Measurements from ENCODE around the gene CAMKK2.

- TF ChIP-seq CTCF (conservative IDR thresholded peaks at IDR 0.05; ENCODE audit: low read length) (no peak), EZH2phosphoT487 (IDR thresholded peaks at IDR 0.05; ENCODE audit: borderline replicate concordance) (no peak)
These were observed 87.3 kb downstream of the CAMKK2 start for GRCh38 chr12:121209221-121209620.
